GM18502 (cell line): ENCODE measurements around the gene POLE.

Source experiments
- ATAC-seq: cut with Tn5 transposase; IDR thresholded peaks from one replicate; pipeline ENCODE4 v1.9.1; 2021; ENCODE audit warnings: mild to moderate bottlenecking; ENCODE audit not compliant: unreplicated experiment, poor library complexity

POLE gene

GRCh38 chr12:132659146-132659545 lies 28.0 kb downstream of the POLE start:
- no peak for ATAC-seq

DNA sequence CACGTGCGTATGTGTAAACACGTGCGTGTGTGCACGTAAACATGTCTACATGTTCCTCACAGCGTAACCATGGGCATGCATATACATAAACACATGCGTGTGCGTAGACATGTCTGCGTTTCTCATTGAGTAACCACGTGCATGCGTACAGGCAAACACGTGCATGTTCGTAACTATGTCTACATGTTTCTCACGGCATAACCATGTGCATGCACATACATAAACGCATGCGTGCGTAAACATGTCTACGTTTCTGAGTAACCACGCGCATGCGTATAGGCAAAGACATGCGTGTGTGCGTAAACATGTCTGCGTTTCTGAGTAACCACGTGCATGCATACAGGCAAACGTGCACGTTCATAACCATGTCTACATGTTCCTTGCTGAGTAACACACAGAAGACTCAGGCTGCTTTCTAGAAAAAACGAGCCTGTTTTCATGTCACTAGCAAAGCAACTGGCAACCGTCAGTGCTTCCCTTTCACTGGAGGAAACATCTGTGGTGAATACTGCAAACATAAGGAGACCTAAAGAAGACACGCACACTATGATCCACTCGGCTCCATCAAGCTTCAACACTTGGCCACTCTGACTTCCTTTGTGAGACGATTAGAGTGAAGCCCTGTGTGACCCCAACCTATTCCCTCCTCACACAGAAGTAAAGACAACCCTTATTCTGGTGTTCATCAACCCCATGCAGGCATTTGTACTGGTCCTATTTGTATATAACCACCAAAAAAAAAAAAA lies 28.8 kb downstream of the POLE start:
- ATAC-seq, result no peak

- ATAC-seq, result no peak
Measured at GRCh38 chr12:132657004-132657727, 30.0 kb downstream of the POLE start.

DNA sequence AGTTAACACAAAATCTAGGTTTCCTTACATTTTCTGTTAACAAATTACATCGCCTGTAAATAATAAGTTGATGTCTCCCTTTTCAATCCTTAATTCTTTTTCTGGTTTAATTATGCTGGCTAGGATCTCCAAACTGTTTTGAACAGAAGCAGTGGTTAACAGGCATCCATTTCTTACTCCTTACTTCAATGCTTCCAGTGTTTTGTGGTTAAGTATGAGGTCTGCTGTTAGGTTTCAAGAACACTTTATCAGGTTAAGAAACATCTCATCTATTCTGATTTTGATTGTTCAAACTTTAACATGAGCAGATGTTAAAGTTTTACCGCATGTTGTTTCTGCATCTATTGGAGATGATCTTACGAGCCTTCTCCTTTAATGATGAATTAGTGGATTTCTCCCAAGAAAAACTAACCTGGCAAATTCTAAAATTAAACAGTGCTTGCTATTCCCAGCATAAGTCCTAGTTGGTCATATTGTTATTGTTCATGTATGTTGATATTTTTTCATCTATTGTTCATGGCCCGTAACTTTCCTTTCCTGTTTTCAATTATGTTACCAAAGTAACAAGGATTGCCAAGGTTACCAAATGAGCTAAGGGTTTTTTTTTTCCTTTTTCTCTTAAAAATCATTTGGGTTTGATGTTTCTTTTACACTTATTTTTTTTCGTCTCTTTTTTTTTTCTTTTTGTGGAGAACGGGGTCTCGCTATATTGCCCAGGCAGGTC lies 33.4 kb downstream of the POLE start:
- no peak for ATAC-seq

GRCh38 chr12:132651444-132652100 lies 35.6 kb downstream of the POLE start:
- ATAC-seq, result no peak

DNA sequence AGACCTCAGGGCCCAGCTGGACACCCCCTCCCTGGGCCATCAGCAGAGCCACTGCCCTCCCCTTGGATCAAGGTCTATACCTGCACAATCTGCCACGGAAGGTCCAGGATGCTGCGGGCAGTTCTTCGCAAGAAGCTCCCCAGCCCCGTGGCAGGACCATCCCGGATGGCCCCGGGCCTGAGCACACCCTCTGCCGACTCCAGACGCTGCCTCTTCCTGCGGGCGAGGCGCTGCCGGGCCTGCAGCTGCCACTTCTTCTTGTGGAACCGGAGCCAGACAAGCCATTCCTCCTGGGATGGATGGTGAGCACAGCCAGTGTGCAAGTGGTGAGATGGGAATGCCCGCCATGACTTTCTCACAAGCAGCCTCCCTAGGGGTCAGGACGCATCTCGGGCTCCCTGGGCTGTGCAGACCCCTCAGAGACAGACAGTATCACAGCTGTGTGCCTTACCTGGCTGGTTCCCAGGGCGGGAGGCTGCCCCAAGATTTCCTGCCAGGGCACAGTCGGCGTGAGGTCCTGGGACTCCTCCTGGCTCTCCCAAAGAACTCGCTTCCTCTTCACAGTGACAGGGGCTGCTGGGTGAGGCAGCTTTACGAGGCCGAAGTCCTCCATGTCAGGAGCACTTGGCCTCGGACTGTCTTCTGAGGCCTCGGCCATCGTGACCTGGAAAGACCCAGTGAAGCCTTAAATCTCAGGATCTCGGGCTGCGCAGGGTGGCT lies 37.8 kb downstream of the POLE start:
- ATAC-seq, result no peak

GRCh38 chr12:132648616-132649225 lies 38.4 kb downstream of the POLE start:
- ATAC-seq, result no peak

DNA sequence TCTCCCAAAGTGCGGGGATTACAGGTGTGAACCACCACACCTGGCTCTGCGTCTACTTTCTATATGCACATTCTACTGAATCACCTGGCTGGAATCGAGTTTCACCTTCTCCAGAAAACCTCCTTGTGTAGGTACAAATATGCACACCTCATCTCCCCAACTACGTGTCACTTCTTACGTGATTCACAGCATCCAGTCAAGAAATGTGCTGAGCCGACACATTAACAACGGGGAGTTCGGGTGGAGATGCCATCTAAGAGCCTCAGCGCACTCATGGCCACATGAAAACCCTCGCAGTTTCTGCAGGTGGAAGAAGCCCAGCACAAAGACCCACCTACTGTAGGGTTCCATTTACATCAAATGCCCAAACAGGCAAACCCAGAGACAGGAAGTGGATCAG lies 39.3 kb downstream of the POLE start:
- no peak for ATAC-seq

DNA sequence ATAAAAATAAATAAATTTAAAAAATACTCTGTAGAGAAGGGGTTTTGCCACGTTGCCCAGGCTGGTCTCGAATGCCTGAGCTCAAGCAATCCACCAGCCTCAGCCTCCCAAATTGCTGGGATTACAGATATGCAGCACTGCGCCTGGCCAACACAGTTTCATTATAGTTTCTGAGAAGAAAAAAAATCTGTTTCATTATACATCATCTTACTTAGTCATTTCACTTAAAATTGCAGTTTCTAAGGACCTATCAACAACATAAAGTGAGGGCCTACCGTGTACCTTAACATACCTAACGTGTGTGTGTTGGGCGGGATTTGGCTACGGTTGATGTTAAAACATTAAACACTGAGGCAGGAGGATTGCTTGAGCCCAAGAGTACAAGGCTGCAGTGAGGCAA lies 40.3 kb downstream of the POLE start:
- no peak for ATAC-seq

GRCh38 chr12:132642846-132643835 lies 44.0 kb downstream of the POLE start:
- ATAC-seq, result no peak

- no peak for ATAC-seq
Measured at GRCh38 chr12:132641811-132642650, 45.1 kb downstream of the POLE start.

DNA sequence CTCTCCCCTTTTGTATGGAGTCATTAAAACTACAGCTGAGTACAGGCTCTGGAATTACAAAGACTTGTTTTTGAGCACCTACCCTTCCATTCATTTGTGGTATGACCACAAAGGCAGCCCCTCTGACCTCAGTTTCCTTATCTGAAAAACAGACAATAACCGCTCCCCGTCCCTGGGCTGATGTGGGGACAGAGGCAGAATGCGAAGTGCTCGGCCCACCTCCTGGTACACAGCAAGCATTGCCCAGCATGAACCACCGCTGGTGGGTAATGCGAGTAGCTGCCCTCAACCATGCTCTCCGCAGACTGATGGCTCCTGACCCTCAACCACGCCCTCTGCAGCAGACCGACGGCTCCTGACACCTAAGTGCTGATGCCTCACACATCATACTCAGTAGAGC lies 46.2 kb downstream of the POLE start:
- no peak for ATAC-seq

- no peak for ATAC-seq
Measured at GRCh38 chr12:132639956-132640520, 47.1 kb downstream of the POLE start.

DNA sequence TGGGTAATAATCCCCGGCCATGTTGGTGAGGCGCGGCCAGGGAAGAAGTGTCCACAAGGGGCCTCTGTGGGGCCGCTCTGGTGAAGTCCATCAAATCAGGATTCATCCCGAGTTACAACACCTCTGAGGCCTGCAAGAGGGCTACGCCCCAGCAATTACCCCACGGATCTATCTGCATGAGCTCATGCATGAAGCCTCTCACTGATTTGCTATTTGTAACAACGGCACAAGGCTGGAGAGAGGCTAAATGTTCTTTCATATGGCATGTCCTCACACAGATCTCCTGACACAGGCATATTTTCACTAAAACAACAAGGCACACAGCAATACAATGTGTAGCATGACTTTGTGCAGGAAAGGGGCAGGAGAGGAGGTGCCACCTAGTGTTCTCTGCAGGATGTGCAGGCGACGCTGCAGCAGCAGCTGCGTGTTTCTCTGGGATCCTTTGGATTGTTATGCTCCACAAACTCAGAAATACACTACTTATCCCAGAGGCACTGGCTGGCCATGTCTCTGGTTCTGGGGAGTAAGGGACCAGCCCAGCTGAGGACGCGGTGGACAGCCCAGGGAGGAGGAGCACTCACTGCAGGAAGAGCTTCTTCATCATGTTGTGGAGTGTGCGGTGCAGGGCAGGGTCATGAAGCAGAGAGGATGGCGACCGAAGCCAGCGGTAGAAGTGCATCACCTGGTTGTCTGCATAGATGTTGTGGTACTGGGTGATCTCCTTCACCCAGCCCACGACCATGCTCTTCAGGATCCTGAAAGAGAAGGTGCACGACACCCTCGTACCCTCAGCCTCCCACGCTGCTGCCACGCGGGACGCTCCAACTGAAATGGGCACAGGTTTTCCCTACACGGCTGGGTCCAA lies 48.4 kb downstream of the POLE start:
- no peak for ATAC-seq

DNA sequence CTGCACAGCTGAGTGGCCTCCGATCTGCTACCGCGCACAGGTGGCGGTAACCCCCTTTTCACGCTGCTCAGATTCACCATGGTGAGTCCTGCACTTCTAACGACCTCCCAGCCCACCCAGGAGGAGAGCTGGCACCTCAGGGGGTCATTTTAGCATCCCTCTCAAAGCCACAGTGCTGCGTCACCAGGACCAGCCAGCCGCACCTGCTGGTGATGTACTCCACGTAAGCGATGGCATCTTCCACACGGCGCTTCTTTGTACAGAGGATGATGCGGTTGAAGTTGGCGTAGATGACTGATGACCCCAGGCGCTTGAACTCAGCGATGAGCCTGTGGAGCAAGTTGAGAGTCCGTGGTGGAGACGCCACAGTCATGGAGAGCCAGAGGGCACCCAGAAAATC lies 49.3 kb downstream of the POLE start:
- ATAC-seq, result no peak
